ENCODE data around the gene TUSC2. TPM values are rescaled to one million over a fixed set of nuclear protein-coding genes. Genes with fewer than 3 reads are reported as not detected.

Gene TUSC2
- total RNA-seq, 1 donor from 2014 or later = 32.8 TPM

- DNase-seq (ENCODE audit: missing footprints) (no peak), ATAC-seq (no peak)
- intact Hi-C loops (cut with DNase I) = no loop called here
These were observed 27.3 kb downstream of the TUSC2 start for GRCh38 chr3:50300681-50301254.

DNA sequence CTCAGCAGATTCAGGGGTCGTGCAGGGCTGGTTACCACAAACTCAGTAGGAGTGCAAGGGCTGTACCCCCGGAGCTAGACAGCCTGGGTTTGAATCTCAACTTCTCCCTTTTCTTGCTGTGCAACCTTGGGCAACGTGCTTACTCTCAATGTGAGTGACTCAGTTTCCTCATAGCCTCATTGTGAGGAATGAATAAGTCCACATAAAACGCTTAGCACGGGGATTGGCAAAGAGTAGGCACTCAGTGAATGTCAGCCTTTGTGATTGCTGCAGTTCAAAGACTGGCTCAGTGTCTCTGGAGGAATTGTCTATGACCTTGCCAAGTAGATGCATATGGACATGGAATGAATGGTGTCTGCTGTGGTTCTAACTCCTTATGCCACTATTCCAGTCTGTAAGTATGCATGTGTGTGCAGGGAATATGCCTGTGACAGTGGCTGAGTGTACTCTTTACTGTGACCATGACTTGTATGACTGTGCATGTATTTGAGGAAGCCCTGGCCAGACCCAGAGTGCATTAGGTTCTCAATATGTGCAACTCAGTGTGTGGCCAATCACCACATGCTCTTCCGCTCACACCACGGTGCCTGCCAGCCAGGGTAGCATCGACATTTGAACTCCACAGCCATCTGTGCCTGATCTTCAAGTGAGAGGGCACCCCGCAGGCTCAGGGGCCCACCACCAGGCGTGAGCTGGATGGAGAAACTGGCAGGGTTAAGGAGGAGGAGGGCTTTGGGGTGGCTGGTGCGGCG is 27.9 kb downstream of the TUSC2 start:
- intact Hi-C loops (cut with DNase I) = loop anchor here (1.0 kb wide), 1 partner anchor 21 kb away; no protein-coding TSS in a partner anchor
- DNase-seq (ENCODE audit: missing footprints) = no peak

DNA sequence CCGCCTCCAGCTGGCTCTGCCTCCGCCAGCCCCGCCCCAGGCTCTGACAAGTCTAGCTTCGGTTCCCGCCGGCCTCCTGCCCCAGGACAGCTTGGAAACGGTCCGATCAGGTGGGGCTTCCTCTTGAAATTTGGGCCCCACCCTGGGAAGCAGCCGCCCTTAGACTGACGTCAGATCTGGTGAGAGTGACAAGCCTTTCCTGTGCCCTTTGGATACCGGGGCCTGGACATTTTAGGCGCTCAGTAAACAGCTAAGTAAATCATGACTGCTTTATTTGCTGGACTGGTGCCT is 28.4 kb downstream of the TUSC2 start:
- DNase-seq (ENCODE audit: missing footprints) (no peak), ATAC-seq (no peak)
- intact Hi-C loops (cut with DNase I) = loop anchor here (1.0 kb wide), 1 partner anchor 22 kb away; no protein-coding TSS in a partner anchor

More for the DNA sequence above, 27.9 kb downstream of the TUSC2 start:
- peak; percentile 3 for ATAC-seq

GRCh38 chr3:50298836-50299637 is 29.0 kb downstream of the TUSC2 start, which contains the start of the genes HYAL3 and NAA80:
Gene HYAL3, minus strand, starts transcription at chr3:50299405. Its CDS starts 3,803 bp downstream, at chr3:50295602.
Gene NAA80, minus strand, starts transcription at chr3:50299405. Its CDS starts 1,942 bp downstream, at chr3:50297463.
- intact Hi-C loops (cut with DNase I) = loop anchor here (1.0 kb wide), 1 partner anchor 22 kb away; no protein-coding TSS in a partner anchor
- DNase-seq (ENCODE audit: missing footprints) = peak; percentile 100

DNA sequence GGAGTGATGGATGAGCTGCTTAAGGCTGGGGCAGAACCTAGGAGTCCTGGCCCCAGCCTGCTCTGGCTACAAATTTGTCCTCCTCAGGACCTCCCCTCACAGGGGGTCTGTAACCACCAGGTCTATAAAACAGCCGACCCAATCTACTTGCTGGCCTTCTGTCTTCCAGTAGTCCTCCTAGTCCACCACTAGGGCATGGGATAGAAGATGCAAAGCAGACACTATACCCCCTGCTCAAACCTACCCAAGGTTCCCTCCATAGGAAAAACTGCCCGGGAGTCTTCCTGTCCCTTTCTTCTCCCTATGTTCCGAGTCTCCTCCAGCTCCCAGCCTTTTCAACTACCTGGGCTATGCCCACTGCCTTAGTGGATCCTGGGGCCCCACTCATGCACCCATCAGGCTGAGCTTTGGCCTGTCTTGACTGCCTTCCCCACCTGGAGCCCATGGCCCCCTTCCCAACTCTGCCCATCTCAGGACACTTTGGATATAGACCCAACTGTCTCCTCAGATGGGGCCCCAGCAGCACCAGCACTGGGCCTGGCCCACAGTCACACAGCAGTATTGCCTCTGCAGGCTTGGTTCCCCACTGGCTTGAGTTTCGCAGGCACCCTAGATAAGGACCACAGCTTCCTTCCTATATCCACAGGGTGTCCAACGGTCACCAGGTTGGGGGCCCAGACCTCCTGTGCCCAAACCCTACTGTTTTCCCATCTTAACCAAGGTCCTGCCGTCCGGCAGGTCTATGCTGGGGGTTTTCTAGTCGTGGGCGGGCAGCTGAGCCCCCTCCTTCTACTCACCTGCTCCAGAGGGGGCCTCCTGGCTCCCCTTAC is 29.9 kb downstream of the TUSC2 start:
- intact Hi-C loops (cut with DNase I) = no loop called here
- ATAC-seq = no peak
- no peak for DNase-seq (ENCODE audit: missing footprints)

More at GRCh38 chr3:50298836-50299637, 29.0 kb downstream of the TUSC2 start, which contains the start of the genes HYAL3 and NAA80:
- peak; percentile 92 for ATAC-seq

GRCh38 chr3:50297384-50297775 is 30.6 kb downstream of the TUSC2 start:
- no peak for ATAC-seq
- DNase-seq (ENCODE audit: missing footprints) = no peak
- intact Hi-C loops (cut with DNase I) = no loop called here

GRCh38 chr3:50296721-50297383 is 31.2 kb downstream of the TUSC2 start:
- intact Hi-C loops (cut with DNase I) = no loop called here
- DNase-seq (ENCODE audit: missing footprints) (no peak), ATAC-seq (no peak)

- no peak for DNase-seq (ENCODE audit: missing footprints)
- ATAC-seq = no peak
- intact Hi-C loops (cut with DNase I) = no loop called here
These were observed 32.2 kb downstream of the TUSC2 start for GRCh38 chr3:50295553-50296431.

GRCh38 chr3:50294492-50295403 is 33.3 kb downstream of the TUSC2 start:
- intact Hi-C loops (cut with DNase I) = no loop called here
- DNase-seq (ENCODE audit: missing footprints) (no peak), ATAC-seq (no peak)

GRCh38 chr3:50294089-50294488 is 33.9 kb downstream of the TUSC2 start:
- intact Hi-C loops (cut with DNase I) = no loop called here
- ATAC-seq (no peak), DNase-seq (ENCODE audit: missing footprints) (no peak)

GRCh38 chr3:50293079-50293801 is 34.8 kb downstream of the TUSC2 start:
- ATAC-seq = no peak
- no peak for DNase-seq (ENCODE audit: missing footprints)
- intact Hi-C loops (cut with DNase I) = no loop called here

GRCh38 chr3:50292159-50293078 is 35.6 kb downstream of the TUSC2 start, which contains the start of gene IFRD2:
Gene IFRD2, minus strand, starts transcription at chr3:50292429. Its CDS starts 155 bp downstream, at chr3:50292274.
- DNase-seq (ENCODE audit: missing footprints) = peak; percentile 100
- peak; percentile 97 for ATAC-seq
- intact Hi-C loops (cut with DNase I) = no loop called here

DNA sequence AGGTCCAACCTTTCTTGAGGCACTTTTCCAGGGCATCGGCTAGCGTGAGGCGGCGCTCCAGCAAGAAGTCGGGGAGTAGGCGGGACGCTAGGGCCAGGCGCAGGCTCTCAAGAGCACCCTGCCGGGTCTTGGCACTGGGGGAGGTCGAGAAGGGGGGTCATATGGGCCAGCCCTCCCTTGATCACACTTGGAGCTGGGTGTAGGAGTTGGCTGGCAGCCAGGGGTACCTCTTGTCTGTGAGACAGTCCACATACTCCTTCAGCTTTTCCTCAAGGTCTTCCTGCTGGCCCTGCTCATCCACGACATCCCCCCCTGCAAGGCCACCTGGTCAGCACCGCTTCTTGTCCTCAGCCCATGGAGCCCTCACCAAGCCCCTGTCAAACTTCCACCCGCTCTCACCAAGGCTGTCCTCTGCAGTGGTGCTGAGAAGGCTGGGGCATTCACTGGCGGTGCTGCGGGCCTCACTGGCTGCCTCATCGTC is 37.8 kb downstream of the TUSC2 start:
- no peak for DNase-seq (ENCODE audit: missing footprints)
- ATAC-seq = no peak
- intact Hi-C loops (cut with DNase I) = no loop called here

GRCh38 chr3:50289130-50289529 is 38.9 kb downstream of the TUSC2 start:
- no peak for ATAC-seq
- DNase-seq (ENCODE audit: missing footprints) = no peak
- intact Hi-C loops (cut with DNase I) = loop anchor here (5.0 kb wide), 1 partner anchor 567 kb away; the partner anchor contains the start of gene GMPPB
